ENCODE results near the gene MDC1. TPM values are rescaled to one million over a fixed set of nuclear protein-coding genes. Genes with fewer than 3 reads are reported as not detected.

MDC1 gene
- total RNA-seq, 1 donor from 2014 or later = 5.2 TPM

DNA sequence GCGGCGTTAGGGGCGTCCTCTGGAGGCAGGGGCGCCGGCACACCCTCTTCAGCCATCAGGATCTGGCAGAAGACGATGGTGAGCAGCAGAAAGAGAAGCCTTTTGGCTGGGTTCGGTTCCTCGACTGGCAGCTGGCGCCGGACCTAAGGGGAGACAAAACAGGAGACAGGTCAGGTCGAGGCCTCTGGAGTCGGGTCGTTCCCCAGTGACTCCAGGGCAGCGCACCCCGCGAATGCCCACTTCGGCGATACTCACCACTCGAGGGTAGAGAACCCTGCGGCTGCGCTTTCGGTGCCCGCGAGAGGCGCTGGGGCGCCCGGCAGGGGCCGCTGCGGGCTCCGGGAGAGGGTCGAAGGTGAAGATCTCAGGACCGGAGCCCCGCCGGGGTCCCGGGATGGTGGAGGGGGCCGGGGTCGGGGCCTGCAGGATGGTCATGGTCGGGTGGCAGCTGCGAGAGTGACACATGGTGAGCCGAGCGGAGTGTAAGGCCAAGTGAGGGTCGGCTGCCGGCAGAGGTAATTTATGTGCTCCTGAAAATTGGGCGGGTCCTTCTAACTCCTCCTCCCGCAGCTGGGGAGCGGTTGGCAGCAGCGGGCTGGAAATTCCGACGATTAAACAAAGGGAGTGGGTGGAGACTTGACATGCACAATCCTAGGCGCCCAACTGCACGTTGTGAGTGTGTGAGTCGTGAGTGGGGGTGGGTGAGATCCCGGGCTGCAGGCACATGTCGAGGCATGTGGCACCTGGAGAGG, 27.1 kb upstream of the MDC1 start, which contains the start of gene IER3:
TSS of gene IER3 (minus strand) at position 494 of the 752 bp plus-strand sequence. CDS start at position 465, 29 bp downstream.
- Histone ChIP-seq H3K27me3 (ENCODE audit: control insufficient read depth in 3 of 3, insufficient read depth in 3 of 3, low read length in 3 of 3) (no peaks in the 10 kb centered on the region), H3K4me3 (ENCODE audit: low read length in 3 of 3) (peak within 1 kb of the TSS; percentile 84 to 94 (median 85)), H3K27ac (ENCODE audit: low read depth, low read length) (peak within 1 kb of the TSS; percentile 93), H3K36me3 (ENCODE audit: control insufficient read depth in 3 of 3, insufficient read depth in 3 of 3, low read length in 3 of 3) (peaks cover 21 to 26% (median 25%) of the 10 kb centered on the region in 3 donors), H3K4me1 (ENCODE audit: control insufficient read depth in 3 of 3, insufficient read depth in 3 of 3, low read length in 3 of 3) (peaks cover 30 to 39% (median 31%) of the 10 kb centered on the region in 3 donors), H3K9me3 (ENCODE audit: control insufficient read depth in 3 of 3, low read length in 3 of 3) (no peaks in the 10 kb centered on the region), H3K9ac (ENCODE audit: low read depth in 1 of 3, low read length in 3 of 3) (peak within 1 kb of the TSS; percentile 91 to 95 (median 94))

DNA sequence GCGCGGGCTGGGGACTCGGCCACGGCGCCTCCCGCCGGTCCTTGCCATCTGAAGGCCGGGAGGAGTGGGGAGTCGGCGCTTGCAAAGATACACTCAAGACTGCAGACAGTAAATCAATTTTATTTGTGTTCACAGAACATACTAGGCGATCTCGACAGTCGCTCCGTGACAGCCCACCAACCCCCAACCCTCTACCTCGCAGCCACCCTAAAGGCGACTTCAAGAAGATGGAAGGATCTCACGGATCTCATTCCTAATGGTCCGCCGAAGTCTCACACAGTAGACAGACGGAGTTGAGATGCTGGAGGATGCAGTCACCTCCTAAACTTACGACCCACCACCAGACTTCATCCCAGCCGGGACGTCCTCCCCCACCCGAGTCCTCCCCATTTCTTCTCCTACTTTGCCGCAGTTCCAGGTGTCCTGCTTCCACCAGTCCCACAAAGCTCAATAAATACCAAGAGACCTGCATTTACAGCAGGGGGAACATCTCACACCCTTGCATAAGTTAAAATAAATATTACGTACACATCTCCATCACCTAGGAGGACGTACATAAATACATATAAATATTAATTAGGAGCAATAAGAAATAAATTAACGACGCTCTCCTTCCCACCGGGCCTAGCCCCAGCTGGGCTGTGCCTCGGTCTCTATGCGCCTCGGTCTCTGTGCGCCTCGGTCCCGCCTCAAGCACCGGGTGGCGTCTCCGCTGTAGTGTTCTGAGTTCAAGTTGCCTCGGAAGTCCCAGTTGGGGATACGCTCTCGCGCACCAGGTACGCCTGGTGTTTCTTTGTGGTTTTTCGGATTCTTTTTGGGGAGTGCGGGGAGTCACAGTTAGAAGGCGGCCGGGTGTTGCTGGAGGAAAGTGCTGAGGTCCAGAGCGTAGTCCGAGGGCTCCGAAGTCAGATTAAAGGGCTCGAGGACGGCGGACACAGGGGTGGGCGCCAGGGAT, 26.3 kb upstream of the MDC1 start:
- Histone ChIP-seq H3K9ac (ENCODE audit: low read depth in 1 of 3, low read length in 3 of 3) (peak overlapping the region; percentile 91 to 95 (median 94)), H3K4me3 (ENCODE audit: low read length in 3 of 3) (peak overlapping the region; percentile 84 to 94 (median 85)), H3K9me3 (ENCODE audit: control insufficient read depth in 3 of 3, low read length in 3 of 3) (no peaks in the 10 kb centered on the region), H3K4me1 (ENCODE audit: control insufficient read depth in 3 of 3, insufficient read depth in 3 of 3, low read length in 3 of 3) (peaks cover 30 to 39% (median 31%) of the 10 kb centered on the region in 3 donors), H3K27me3 (ENCODE audit: control insufficient read depth in 3 of 3, insufficient read depth in 3 of 3, low read length in 3 of 3) (no peaks in the 10 kb centered on the region), H3K27ac (ENCODE audit: low read depth, low read length) (peak overlapping the region; percentile 93), H3K36me3 (ENCODE audit: control insufficient read depth in 3 of 3, insufficient read depth in 3 of 3, low read length in 3 of 3) (peaks cover 29 to 34% (median 34%) of the 10 kb centered on the region in 3 donors)

DNA sequence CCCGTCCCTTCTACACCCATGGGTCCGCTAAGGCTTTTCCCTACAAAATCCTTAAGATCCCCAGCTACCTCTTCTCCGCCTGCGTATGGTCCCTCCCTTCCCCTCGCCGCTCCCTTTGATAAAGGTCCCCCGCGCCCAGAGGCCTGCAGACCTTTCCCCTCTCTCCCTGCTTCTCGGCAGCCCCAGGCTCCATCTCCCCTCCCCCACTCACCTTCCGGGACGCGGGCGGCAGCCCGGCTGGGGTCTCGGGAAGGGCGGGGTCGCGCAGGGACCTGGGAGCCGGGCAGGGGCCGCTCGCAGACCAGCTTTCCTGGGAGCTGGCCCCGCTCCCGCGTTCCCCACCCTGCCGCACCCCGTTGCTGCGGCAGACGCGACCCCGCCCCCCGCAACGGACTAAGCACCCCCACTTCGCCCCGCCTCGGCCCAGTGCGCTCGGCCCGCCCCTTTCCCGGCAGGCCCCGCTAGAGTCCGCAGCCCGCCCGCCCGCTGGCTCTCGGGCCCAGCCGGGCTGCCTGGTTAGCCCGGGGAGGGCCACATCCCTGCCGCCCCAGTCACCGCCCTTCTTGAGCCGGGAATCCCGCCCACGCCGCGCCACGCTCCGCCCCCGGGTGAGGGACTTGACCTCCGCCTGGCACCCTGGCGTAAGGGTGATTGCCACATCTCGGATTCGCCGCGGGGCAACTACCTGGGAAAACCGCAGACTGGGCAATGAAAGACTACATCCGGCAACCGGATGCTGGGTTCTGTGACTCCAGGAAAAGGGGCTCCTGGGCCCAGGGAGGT, 25.4 kb upstream of the MDC1 start, which contains the start of gene FLOT1:
TSS of gene FLOT1 (minus strand) at position 372 of the 783 bp plus-strand sequence. CDS start 498 bp downstream, outside the sequence.
- H3K4me3 ChIP-seq (ENCODE audit: low read length in 3 of 3) = peak within 1 kb of the TSS; percentile 85 to 94 (median 89)
- H3K36me3 ChIP-seq (ENCODE audit: control insufficient read depth in 3 of 3, insufficient read depth in 3 of 3, low read length in 3 of 3) = peaks cover 37 to 42% (median 41%) of the 10 kb centered on the region in 3 donors
- H3K4me1 ChIP-seq (ENCODE audit: control insufficient read depth in 3 of 3, insufficient read depth in 3 of 3, low read length in 3 of 3) = peaks cover 30 to 47% (median 31%) of the 10 kb centered on the region in 3 donors
- peak within 1 kb of the TSS; percentile 91 to 95 (median 94) for H3K9ac ChIP-seq (ENCODE audit: low read depth in 1 of 3, low read length in 3 of 3)
- peak within 1 kb of the TSS; percentile 93 for H3K27ac ChIP-seq (ENCODE audit: low read depth, low read length)
- no peaks in the 10 kb centered on the region for H3K27me3 ChIP-seq (ENCODE audit: control insufficient read depth in 3 of 3, insufficient read depth in 3 of 3, low read length in 3 of 3)
- no peaks in the 10 kb centered on the region for H3K9me3 ChIP-seq (ENCODE audit: control insufficient read depth in 3 of 3, low read length in 3 of 3)

DNA sequence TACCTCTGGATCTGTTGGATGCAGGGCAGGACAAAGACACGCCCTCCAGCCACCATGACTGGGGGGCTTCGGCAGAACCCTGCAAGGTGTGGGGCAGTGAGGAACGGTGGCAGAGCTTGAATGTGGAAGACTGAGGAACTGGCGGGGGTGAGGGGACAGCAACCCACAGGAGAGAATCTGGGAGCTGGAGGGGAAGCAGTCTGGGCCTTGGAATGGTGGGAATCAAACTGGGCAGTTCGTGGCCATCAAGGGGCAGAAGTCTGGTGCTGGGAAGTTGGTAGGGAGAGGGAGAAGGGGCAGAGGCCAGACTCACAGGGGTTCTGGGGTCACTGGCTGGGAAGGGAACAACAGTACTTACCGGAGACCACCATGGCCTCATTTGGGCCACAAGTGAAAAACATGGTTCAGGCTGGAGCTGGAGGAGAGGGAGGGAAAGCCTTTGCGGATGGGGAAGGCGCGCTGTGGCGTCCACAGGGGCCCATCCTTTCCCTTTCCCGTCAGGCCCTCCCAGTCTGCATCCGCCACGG, 24.8 kb upstream of the MDC1 start:
- no peaks in the 10 kb centered on the region for H3K27me3 ChIP-seq (ENCODE audit: control insufficient read depth in 3 of 3, insufficient read depth in 3 of 3, low read length in 3 of 3)
- H3K9me3 ChIP-seq (ENCODE audit: control insufficient read depth in 3 of 3, low read length in 3 of 3) = no peaks in the 10 kb centered on the region
- H3K36me3 ChIP-seq (ENCODE audit: control insufficient read depth in 3 of 3, insufficient read depth in 3 of 3, low read length in 3 of 3) = peaks cover 38 to 48% (median 44%) of the 10 kb centered on the region in 3 donors
- peak overlapping the region; percentile 93 for H3K27ac ChIP-seq (ENCODE audit: low read depth, low read length)
- peak overlapping the region; percentile 87 to 95 (median 91) for H3K9ac ChIP-seq (ENCODE audit: low read depth in 1 of 3, low read length in 3 of 3)
- peak overlapping the region; percentile 85 to 94 (median 89) for H3K4me3 ChIP-seq (ENCODE audit: low read length in 3 of 3)
- peaks cover 31 to 47% (median 33%) of the 10 kb centered on the region in 3 donors for H3K4me1 ChIP-seq (ENCODE audit: control insufficient read depth in 3 of 3, insufficient read depth in 3 of 3, low read length in 3 of 3)

DNA sequence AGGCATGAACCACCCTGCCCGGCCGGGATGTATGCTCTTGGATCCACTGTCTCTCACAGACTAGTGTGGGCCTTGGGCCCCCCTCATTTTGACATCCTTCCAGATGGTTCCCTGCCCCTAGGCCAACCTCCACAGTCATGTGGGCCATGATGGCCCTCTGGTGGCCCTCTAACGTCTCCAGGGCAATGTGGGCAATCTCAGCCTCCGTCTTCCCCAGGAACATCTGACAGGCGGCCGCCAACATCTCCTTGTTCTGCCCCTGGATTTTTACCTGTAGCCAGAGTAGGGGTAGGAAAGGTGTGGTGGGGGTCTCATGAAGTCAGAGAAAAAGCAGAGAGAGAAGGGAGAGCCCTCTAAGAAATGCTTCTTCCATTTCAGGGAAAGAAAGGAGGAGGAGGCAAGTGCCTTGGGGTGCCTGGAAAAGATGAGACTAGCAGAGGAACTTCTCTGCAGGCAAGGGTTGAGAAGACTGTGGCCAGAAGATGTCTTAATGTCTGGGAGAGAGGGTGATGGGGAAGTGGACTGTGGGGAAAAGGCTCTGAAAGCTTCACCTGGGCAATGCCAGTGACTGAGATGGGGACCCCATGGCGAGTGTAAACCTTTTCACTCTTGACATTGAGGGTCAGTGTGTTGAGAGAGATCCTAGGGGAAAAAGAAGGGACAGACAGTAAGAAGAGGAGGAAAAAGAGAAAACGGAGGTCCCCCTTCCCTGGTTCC, 24.1 kb upstream of the MDC1 start:
- peak overlapping the region; percentile 93 for H3K27ac ChIP-seq (ENCODE audit: low read depth, low read length)
- H3K4me1 ChIP-seq (ENCODE audit: control insufficient read depth in 3 of 3, insufficient read depth in 3 of 3, low read length in 3 of 3) = peaks cover 31 to 47% (median 34%) of the 10 kb centered on the region in 3 donors
- H3K36me3 ChIP-seq (ENCODE audit: control insufficient read depth in 3 of 3, insufficient read depth in 3 of 3, low read length in 3 of 3) = peaks cover 39 to 50% (median 46%) of the 10 kb centered on the region in 3 donors
- H3K27me3 ChIP-seq (ENCODE audit: control insufficient read depth in 3 of 3, insufficient read depth in 3 of 3, low read length in 3 of 3) = no peaks in the 10 kb centered on the region
- H3K9ac ChIP-seq (ENCODE audit: low read depth in 1 of 3, low read length in 3 of 3) = peak overlapping the region; percentile 87 to 95 (median 91)
- no peaks in the 10 kb centered on the region for H3K9me3 ChIP-seq (ENCODE audit: control insufficient read depth in 3 of 3, low read length in 3 of 3)
- peak overlapping the region; percentile 85 to 94 (median 89) for H3K4me3 ChIP-seq (ENCODE audit: low read length in 3 of 3)

DNA sequence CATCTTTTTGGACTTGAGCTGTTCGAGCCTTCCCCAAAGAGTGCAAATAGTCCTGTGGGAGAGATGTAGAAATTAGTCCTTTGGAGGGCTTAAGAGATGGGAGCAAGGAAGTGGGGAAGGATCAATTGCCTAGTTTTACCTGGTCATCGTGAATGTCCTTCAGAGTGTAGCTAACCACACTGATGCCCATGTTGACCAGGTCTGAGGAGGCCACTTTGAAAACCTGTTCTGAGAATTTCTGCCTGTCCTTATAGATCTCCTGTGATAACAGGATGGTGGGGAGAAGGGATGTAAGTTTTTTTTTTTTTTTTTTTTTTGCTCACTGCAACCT, 23.4 kb upstream of the MDC1 start:
- H3K27me3 ChIP-seq (ENCODE audit: control insufficient read depth in 3 of 3, insufficient read depth in 3 of 3, low read length in 3 of 3) = no peaks in the 10 kb centered on the region
- H3K9me3 ChIP-seq (ENCODE audit: control insufficient read depth in 3 of 3, low read length in 3 of 3) = no peaks in the 10 kb centered on the region
- peaks cover 44 to 57% (median 53%) of the 10 kb centered on the region in 3 donors for H3K36me3 ChIP-seq (ENCODE audit: control insufficient read depth in 3 of 3, insufficient read depth in 3 of 3, low read length in 3 of 3)
- H3K4me3 ChIP-seq (ENCODE audit: low read length in 3 of 3) = no peak overlapping the region
- H3K4me1 ChIP-seq (ENCODE audit: control insufficient read depth in 3 of 3, insufficient read depth in 3 of 3, low read length in 3 of 3) = peaks cover 31 to 47% (median 34%) of the 10 kb centered on the region in 3 donors
- H3K9ac ChIP-seq (ENCODE audit: low read depth in 1 of 3, low read length in 3 of 3) = no peak overlapping the region
- H3K27ac ChIP-seq (ENCODE audit: low read depth, low read length) = peak overlapping the region; percentile 93

DNA sequence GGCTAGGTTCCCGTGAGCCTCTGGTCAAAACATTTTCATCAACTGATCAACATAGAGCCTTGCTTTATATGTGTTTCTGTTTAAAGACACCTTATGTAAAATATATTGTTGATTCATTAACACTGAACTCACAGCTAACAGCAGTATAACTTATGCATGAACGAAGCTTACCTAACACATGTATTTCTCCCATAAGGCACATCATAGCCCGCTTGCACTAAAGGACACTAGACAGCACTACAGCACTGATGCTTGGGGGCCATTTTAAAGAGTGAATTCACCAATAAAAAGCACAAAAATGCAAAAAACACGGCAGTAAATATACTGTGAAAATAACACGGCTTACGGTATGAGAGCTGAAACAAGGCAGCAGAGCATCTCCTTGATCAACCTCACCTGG, 21.5 kb upstream of the MDC1 start:
- peaks cover 24 to 35% (median 28%) of the 10 kb centered on the region in 3 donors for H3K4me1 ChIP-seq (ENCODE audit: control insufficient read depth in 3 of 3, insufficient read depth in 3 of 3, low read length in 3 of 3)
- no peak overlapping the region for H3K27ac ChIP-seq (ENCODE audit: low read depth, low read length)
- H3K4me3 ChIP-seq (ENCODE audit: low read length in 3 of 3) = no peak overlapping the region
- H3K9ac ChIP-seq (ENCODE audit: low read depth in 1 of 3, low read length in 3 of 3) = no peak overlapping the region
- no peaks in the 10 kb centered on the region for H3K9me3 ChIP-seq (ENCODE audit: control insufficient read depth in 3 of 3, low read length in 3 of 3)
- H3K27me3 ChIP-seq (ENCODE audit: control insufficient read depth in 3 of 3, insufficient read depth in 3 of 3, low read length in 3 of 3) = no peaks in the 10 kb centered on the region
- peaks cover 55 to 68% (median 61%) of the 10 kb centered on the region in 3 donors for H3K36me3 ChIP-seq (ENCODE audit: control insufficient read depth in 3 of 3, insufficient read depth in 3 of 3, low read length in 3 of 3)

DNA sequence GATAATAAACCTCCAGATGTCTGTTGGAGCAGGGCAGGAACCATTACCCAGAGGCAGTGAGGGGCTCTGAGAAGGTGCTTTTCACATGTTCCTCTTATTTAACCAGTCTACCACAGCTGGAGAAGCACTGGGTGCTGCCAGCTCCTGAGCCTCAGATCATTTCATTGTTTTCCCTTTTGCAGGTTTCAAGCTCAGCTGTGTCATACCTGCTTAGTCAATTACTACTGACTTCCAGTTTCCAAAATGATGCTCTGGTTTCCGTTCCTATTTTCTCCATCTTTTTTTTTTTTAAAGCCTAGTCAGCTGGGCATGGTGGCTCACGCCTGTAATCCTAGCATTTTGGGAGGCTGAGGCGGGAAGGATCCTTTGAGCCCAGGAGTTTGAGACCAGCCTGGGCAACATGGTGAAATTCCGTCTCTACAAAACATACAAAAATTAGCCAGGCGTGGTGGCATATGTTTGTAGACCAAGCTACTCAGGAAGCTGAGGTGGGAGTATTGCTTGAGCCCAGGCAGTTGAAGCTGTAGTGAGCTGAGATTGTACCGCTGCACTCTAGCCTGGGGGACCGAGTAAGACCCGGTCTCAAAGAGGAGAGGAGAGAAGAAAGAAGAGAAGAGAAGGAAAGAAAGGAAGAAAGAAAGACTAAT, 18.7 kb upstream of the MDC1 start:
- Histone ChIP-seq H3K27me3 (ENCODE audit: control insufficient read depth in 3 of 3, insufficient read depth in 3 of 3, low read length in 3 of 3) (no peaks in the 10 kb centered on the region), H3K4me3 (ENCODE audit: low read length in 3 of 3) (no peak overlapping the region), H3K9me3 (ENCODE audit: control insufficient read depth in 3 of 3, low read length in 3 of 3) (no peaks in the 10 kb centered on the region), H3K36me3 (ENCODE audit: control insufficient read depth in 3 of 3, insufficient read depth in 3 of 3, low read length in 3 of 3) (peaks cover 57 to 71% (median 69%) of the 10 kb centered on the region in 3 donors), H3K27ac (ENCODE audit: low read depth, low read length) (no peak overlapping the region), H3K4me1 (ENCODE audit: control insufficient read depth in 3 of 3, insufficient read depth in 3 of 3, low read length in 3 of 3) (peaks cover 5 to 16% (median 10%) of the 10 kb centered on the region in 3 donors), H3K9ac (ENCODE audit: low read depth in 1 of 3, low read length in 3 of 3) (no peak overlapping the region)
